Lower lobe of right lung (tissue), 2 donors: Measurements from ENCODE around the gene NMUR1. TPM values are rescaled to one million over a fixed set of nuclear protein-coding genes. Genes with fewer than 3 reads are reported as not detected.

Experiments used
- ATAC-seq, 2 donors: fragments of 200-7000 bp; cut with Tn5 transposase; one replicate each; pipeline ENCODE4 v1.9.1; 2020 to 2022; ENCODE audit warnings: mild to moderate bottlenecking in 2 of 2, moderate library complexity in 2 of 2
- DNase-seq: peaks from one replicate; pipeline ENCODE4 v3.0.0-alpha.2; 2020
- H3K27ac ChIP-seq: fragments of 200-600 bp; one replicate; pipeline ENCODE4 v1.8.0; 2022
- H3K27me3 ChIP-seq: fragments of 200-600 bp; one replicate; pipeline ENCODE4 v1.8.0; 2022; ENCODE audit warnings: low read depth
- H3K36me3 ChIP-seq: fragments of 200-600 bp; one replicate; pipeline ENCODE4 v1.8.0; 2022; ENCODE audit warnings: mild to moderate bottlenecking
- H3K4me1 ChIP-seq: fragments of 200-600 bp; one replicate; pipeline ENCODE4 v1.8.0; 2022
- H3K4me3 ChIP-seq: fragments of 200-600 bp; one replicate; pipeline ENCODE4 v1.8.0; 2022; ENCODE audit warnings: mild to moderate bottlenecking
- H3K9me3 ChIP-seq: fragments of 200-600 bp; one replicate; pipeline ENCODE4 v1.8.0; 2022
- intact Hi-C: fragments of 100-400 bp; cut with DNase I; formaldehyde crosslinking; loops from one replicate; pipeline ENCODE4 v1.11.0; 2022
- total RNA-seq: library from RNA; stranded (reverse); fragmentation: NEBNext Ultra II Directional; extraction: Animal tissue kit (Norgen Biotek cat#: 25700); gene quantifications from one replicate; pipeline ENCODE4 v1.2.1, GENCODE V29; 2021
- TF ChIP-seq, protein P1 (sequence below): fragments of 200-600 bp; IDR thresholded peaks from one replicate; pipeline ENCODE4 v1.8.0; 2022; ENCODE audit warnings: antibody characterized with exemption, mild to moderate bottlenecking
- donor health status: DM: no; HTN: yes; CAD: no; lungs with severe emphysema.

Gene NMUR1
- total RNA-seq, 1 donor from 2014 or later: 4.4 TPM

DNA sequence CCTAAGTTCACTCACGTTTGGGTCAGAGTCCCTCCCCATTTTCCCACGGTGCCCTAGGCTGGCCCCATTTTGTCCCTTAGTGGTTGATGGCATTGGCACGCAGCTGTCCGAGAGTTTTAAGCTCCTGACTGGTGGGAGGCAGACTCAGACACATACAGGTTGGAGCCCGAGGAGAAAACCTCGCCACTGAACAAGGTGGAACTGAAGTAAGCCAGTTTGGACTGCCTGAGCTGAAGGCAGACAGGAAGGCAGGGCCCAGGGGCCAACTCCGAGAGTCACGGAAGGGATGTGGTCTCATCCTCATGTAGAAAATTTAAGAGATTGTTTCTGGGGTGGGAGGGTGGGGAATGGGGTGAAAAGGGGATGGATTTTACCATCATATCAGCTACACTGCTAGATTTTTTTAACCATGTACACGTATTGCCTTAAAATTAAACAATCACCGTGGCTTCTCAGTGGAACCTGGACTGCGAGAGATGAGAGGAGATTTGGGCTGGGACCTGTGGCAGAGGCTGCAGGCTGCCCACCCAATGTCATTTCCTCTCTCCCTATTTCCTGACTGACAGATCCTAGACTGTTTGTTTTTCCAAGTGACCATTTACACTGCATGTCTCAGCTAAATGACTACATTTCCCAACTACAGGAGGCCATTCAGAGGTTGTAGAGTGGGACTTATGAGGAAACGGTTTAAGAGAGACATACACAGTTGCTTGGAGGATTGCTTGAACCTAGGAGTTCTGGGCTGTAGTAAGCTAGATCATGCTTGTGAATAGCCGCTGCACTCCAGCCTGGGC, 19.4 kb upstream of the NMUR1 start:
- ATAC-seq (no peak), DNase-seq (peak; percentile 22)
- intact Hi-C loops: no loop called here
- Histone ChIP-seq H3K27me3 (no peaks in the 10 kb centered on the region), H3K36me3 (no peaks in the 10 kb centered on the region), H3K4me1 (peaks cover 30% of the 10 kb centered on the region), H3K4me3 (no peak overlapping the region), H3K9me3 (peaks cover 11% of the 10 kb centered on the region), H3K27ac (no peak overlapping the region)
- TF ChIP-seq, protein P1, sequence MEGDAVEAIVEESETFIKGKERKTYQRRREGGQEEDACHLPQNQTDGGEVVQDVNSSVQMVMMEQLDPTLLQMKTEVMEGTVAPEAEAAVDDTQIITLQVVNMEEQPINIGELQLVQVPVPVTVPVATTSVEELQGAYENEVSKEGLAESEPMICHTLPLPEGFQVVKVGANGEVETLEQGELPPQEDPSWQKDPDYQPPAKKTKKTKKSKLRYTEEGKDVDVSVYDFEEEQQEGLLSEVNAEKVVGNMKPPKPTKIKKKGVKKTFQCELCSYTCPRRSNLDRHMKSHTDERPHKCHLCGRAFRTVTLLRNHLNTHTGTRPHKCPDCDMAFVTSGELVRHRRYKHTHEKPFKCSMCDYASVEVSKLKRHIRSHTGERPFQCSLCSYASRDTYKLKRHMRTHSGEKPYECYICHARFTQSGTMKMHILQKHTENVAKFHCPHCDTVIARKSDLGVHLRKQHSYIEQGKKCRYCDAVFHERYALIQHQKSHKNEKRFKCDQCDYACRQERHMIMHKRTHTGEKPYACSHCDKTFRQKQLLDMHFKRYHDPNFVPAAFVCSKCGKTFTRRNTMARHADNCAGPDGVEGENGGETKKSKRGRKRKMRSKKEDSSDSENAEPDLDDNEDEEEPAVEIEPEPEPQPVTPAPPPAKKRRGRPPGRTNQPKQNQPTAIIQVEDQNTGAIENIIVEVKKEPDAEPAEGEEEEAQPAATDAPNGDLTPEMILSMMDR: no peak

DNA sequence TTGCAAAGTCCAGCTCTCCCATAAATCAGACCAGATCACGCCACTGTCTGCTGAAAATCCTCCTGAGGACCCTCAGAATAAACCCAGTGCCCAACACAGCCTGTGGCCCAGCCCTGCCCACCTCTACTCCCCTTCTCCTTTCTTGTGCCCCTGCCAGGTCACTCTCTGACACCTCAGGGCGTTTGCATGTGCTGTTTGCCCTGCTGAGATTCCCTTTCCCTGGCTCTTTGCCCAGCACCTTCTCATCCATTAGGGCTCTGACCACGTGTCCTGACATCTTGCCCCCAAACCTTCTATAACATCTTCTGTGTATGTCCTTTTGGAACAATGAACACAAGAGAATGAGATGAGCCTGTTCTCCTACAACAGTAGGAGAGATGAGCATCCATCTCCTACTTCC, 18.5 kb upstream of the NMUR1 start:
- no peak overlapping the region for H3K4me3 ChIP-seq
- H3K9me3 ChIP-seq: peaks cover 11% of the 10 kb centered on the region
- no peaks in the 10 kb centered on the region for H3K27me3 ChIP-seq
- peaks cover 22% of the 10 kb centered on the region for H3K4me1 ChIP-seq
- no peak for ATAC-seq
- no peak overlapping the region for H3K27ac ChIP-seq
- intact Hi-C loops: no loop called here
- TF ChIP-seq, protein P1: no peak
- DNase-seq: no peak
- no peaks in the 10 kb centered on the region for H3K36me3 ChIP-seq

DNA sequence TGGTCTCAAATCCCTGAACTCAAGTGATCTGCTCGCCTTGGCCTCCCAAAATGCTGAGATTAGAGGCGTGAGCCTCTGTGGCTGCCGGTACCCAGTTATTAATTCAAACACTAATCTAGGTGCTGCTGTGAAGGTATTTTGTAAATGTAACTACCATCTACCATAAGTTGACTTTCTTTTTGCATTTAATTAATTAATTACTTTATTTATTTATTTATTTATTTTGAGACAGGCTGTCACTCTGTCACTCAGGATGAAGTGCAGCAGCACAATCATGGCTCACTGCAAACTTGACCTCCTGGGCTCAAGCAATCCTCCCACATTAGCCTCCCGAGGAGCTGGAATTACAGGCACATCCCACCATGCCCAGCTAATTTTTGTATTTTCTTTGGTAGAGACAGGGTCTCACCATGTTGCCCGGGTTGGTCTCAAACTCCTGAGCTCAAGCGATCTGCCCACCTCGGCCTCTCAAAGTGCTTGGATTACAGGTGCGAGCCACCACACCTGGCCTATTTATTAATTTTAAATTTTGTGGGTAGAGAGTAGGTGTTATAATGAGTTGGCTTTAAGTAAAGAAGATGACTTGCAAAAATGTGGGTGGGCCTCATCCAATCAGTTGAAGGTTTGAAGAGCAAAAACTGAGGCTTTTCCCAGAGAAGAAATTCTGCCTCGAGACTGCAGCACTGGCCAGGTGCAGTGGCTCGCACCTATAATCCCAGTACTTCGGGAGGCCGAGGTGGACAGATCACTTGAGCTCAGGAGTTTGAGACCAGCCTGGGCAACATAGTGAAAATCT, 17.3 kb upstream of the NMUR1 start:
- Histone ChIP-seq H3K36me3 (no peaks in the 10 kb centered on the region), H3K4me3 (no peak overlapping the region), H3K27ac (no peak overlapping the region), H3K27me3 (no peaks in the 10 kb centered on the region), H3K4me1 (peaks cover 26% of the 10 kb centered on the region), H3K9me3 (peaks cover 8% of the 10 kb centered on the region)
- no peak for ATAC-seq
- intact Hi-C loops: no loop called here
- DNase-seq: no peak
- TF ChIP-seq, protein P1: no peak

DNA sequence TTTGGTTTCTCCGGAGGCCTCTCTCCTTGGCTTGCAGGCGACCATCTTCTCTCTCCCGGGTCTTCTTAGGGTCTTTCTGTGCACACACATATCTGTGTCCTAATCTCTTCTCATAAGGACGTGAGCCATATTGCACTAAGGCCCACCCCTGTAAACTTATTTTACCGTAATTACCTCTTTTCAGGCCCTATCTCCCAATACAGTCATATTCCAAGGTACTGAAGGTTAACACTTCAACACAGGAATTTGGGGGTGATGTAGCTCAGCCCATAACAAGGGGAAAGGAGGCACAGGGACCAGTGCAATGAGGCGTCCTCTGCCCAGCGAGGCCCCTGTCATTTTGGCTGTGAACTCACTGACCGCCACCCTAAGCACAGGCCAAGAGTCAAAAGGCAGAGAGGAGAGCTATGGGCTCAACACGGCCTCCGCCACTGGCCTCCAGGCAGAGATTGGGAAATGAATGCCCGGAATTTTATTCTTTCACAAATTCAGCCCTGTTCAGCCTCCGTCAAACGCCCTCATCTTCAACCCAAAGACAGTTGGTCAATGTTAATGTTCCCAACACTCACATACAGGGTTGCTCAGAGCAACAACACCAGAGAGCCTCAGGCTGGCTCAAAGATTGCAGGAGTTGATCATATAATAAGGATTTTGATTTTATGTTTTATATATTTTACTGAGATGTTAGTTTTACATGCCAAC, 15.9 kb upstream of the NMUR1 start:
- peak overlapping the region; percentile 67 for H3K27ac ChIP-seq
- no peaks in the 10 kb centered on the region for H3K27me3 ChIP-seq
- peaks cover 5% of the 10 kb centered on the region for H3K9me3 ChIP-seq
- H3K36me3 ChIP-seq: no peaks in the 10 kb centered on the region
- H3K4me3 ChIP-seq: no peak overlapping the region
- peaks cover 40% of the 10 kb centered on the region for H3K4me1 ChIP-seq
- TF ChIP-seq, protein P1: no peak
- ATAC-seq: peak in 1 of 2 donors; percentile 28
- intact Hi-C loops: no loop called here
- DNase-seq: peak; percentile 28

DNA sequence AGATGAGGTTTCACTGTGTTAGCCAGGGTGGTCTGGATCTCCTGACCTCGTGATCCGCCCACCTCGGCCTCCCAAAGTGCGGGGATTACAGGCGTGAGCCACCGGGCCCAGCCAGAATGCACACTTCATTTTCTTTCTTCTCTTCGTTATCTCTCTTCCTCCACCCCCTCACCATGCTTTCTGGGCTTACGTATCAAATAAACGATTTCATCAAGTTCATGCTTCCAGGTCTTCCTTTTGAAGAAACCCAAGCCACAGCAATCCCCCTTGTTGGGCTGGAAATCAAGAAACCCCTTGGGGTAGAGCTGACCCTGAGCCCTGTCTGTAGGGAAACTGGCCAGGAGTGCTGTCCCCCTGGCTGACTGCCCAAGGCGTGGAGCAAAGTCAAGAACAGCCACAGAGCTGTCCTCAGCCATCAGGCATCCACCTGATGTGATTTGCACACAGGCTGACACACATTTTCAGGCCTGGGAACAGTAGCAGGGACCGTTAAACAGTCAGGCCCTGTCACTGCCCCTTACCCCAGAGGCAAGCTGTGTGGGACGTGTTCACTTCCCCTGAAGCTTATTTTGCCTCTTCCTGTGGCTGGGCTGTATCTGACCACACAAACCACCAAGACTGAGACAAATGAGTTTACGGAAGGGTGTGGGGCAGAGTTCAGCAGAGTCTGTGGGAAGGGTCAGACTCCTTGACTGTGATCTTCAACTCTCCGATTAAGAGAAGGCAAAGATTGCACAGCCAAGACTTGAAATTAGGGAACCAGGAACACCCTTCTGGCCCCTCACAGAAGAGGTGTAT, 15.1 kb upstream of the NMUR1 start:
- TF ChIP-seq, protein P1: no peak
- DNase-seq: peak; percentile 76
- intact Hi-C loops: no loop called here
- Histone ChIP-seq H3K4me1 (peaks cover 41% of the 10 kb centered on the region), H3K9me3 (peaks cover 5% of the 10 kb centered on the region), H3K4me3 (no peak overlapping the region), H3K27ac (peak overlapping the region; percentile 67), H3K27me3 (no peaks in the 10 kb centered on the region), H3K36me3 (no peaks in the 10 kb centered on the region)
- peak; percentile 93 to 96 for ATAC-seq
